Left ventricle myocardium superior (tissue), 1 donor: Measurements from ENCODE around the gene PTPRN2. TPM values are rescaled to one million over a fixed set of nuclear protein-coding genes. Genes with fewer than 3 reads are reported as not detected.
"Not testable (repeated sequence)": the region's sequence is repeated elsewhere in the genome, so short reads cannot be mapped to it uniquely, and the experiment has no call there.

Source experiments
- ATAC-seq: fragments of 200-7000 bp; cut with Tn5 transposase; one replicate; pipeline ENCODE4 v1.9.1; 2020; ENCODE audit warnings: mild to moderate bottlenecking, moderate library complexity
- DNase-seq: peaks from one replicate; pipeline ENCODE4 v3.0.0-alpha.2; 2020
- intact Hi-C: fragments of 100-400 bp; cut with micrococcal nuclease; formaldehyde crosslinking; loops from one replicate; pipeline ENCODE4 v1.11.0; 2022
- total RNA-seq: library from RNA; stranded (reverse); fragmentation: NEBNext Ultra II Directional; extraction: Animal tissue kit (Norgen Biotek cat#: 25700); gene quantifications from one replicate; pipeline ENCODE4 v1.2.1, GENCODE V29; 2021
- donor health status: DM: no; HTN: yes; CAD: no; lungs with severe emphysema.

Gene PTPRN2
- total RNA-seq, 1 donor from 2014 or later, result 1.3 TPM

DNA sequence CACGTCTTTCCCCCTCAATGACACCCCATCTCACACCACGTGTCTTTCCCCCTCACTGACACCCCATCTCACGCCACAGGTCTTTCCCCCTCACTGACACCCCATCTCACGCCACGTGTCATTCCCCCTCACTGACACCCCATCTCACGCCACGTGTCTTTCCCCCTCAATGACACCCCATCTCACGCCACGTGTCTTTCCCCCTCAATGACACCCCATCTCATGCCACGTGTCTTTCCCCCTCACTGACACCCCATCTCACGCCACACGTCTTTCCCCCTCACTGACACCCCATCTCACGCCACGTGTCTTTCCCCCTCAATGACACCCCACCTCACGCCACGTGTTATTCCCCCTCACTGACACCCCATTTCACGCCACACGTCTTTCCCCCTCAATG lies 440.2 kb downstream of the PTPRN2 start:
- ATAC-seq, intact Hi-C loops, DNase-seq: not testable (repeated sequence)

DNA sequence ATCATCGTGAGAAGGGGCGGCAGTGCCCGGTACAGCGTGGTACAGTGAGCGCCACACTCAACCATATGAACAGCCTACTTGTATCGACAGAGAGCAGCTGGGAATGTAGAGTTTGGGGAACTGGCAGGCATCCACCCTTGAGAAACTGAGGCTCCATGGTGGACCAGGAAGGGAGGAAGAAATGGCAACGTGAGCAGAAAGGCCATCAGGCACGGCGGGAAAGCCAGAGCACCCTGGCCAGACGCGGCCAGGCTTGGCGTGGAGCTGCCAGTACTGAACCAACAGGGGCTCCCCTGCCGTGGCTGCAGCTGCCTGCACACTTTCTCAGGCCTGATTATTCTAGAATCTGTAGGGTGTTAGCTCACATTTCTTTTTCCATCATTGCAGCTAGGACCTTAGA lies 442.3 kb downstream of the PTPRN2 start:
- ATAC-seq (no peak), DNase-seq (no peak)
- intact Hi-C loops, result no loop called here

- ATAC-seq, result no peak
- intact Hi-C loops, result no loop called here
- no peak for DNase-seq
Measured at GRCh38 chr7:158143196-158144120, 444.2 kb downstream of the PTPRN2 start.

DNA sequence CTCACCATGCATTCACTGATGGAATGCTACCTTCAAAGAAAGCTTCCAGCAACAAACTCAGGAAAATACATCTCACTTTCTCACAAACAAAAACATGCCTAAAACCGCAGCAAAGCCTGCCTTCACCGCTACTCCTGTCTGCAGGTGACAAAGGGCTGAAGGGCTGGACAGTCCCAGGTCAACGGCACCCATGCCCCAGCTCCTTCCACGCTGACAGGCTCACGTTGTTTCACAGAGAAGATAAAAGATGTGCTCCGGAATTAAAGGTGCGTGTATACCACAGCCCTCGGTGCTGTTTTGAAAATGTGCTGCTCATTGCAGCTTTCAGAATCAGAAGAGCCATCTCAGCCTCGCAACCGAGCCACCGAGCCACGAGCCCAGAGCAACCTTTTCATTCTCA lies 445.0 kb downstream of the PTPRN2 start:
- ATAC-seq (no peak), DNase-seq (no peak)
- intact Hi-C loops, result no loop called here

DNA sequence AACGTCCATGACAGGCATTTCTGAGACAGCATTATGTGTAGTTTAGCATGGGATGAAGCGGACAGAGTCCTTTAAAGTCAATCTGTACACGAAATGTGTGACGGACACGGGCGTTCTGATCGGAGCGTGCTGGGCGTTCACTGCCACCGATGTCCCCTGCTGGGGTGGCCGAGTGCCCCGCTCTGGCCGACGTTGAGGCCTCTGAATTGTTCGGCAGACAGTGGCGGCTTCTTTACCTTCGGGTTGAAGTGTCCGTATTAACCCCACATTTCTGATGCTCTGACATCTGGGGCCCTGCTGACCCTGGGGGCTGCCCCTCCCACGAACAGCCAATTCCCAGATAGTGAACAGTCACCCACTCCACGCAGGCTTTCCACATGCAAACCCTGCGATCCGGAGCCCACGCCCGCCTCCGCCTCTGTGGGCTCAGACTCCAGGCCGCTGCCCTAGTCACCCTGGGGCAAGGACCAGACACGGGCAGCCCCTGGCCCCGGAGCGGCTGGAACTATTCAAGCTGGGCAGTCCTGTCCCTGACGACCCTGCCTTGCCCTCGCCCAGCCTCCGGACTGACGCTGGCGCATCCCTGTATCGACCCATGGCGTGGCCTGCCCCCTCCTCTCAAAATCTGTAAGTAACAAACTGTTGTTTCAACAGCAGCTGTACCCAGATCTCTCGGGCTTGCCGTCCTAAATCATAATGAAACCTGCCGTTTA lies 445.7 kb downstream of the PTPRN2 start:
- ATAC-seq (no peak), DNase-seq (no peak)
- intact Hi-C loops, result no loop called here

DNA sequence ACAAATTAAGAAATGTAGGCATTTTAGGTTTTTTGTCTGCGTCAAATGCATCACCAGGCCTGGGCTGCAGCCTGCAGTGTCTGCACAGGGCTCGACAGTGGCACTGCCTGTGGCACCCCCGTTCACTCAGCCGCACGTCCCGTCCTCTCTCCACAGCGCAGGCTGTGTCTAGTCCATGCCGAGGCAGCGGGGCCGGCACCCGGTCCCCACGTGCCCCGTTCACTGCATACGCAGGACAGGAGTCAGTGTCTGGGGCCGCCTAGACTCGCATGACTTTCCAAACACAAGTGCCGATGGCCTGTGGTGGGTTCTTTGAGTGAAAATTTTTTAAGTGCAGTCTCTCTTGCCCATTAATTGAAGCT lies 446.4 kb downstream of the PTPRN2 start:
- ATAC-seq, result no peak
- intact Hi-C loops, result no loop called here
- DNase-seq, result no peak

DNA sequence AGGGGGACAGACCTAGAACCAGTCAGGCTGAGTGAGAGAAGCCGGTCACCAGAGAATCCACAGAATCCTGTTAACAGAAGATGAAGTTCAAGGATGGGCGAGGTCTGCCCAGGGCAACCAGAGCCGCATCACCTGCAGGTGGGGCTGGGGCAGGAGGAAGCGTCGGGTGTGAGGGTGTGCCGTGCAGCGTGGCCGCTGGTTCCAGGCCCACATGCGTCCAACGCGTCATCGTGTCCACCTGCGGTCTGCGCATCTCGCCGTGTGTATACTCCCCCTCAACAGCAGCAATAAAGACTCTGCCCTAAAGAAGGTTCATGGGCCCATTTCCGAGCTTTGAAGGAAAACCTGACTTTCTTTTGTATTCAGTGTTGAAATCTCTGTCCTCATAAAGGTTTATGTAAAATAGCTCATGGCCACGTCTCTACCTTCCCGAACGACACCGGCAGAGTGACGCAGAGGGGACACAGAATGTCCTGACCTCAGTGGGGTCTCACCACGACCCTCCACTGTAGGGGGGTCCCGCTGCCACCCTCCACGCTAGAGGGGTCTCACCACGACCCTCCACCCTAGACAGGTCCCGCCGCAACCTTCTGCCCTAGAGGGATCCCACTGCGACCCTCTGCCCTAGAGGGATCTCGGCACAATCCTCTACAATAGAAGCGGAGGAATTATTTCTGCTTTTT lies 446.9 kb downstream of the PTPRN2 start:
- intact Hi-C loops, result no loop called here
- DNase-seq (no peak), ATAC-seq (no peak)

DNA sequence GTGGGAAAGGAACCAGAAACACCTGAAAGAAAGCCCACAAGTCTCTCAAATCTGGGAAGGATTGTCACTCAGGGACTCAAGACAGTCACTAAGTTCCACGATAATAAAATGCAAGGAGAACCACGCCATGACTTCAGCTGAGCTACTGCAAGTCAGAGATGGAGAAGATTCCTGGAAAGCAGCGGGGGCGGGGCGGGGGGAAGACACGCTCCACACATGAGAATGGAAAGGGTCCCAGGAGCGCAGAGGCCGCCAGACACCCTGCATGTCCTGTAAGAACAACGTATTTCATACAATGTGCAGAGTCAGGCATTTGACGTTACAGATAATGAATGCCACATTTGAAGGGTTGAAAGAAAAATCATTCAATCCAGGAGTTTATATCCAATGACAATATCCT lies 448.1 kb downstream of the PTPRN2 start:
- DNase-seq (no peak), ATAC-seq (no peak)
- intact Hi-C loops, result no loop called here

DNA sequence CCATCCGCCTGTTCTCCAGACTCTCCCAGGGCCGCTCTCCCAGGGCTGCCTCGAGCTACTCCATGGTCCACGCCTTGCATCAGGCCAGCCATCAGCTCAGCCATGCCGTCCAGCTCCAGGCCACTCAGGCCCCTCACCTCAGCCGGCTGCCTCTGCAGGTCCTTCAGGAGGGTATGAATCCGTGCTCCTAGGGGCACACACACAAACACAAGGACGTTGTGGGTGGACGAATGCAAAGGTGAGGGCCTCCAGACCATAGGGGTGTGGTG lies 449.4 kb downstream of the PTPRN2 start:
- intact Hi-C loops, result no loop called here
- no peak for ATAC-seq
- DNase-seq, result no peak

- DNase-seq (no peak), ATAC-seq (no peak)
- intact Hi-C loops, result no loop called here
Measured at GRCh38 chr7:158137516-158138328, 449.9 kb downstream of the PTPRN2 start.

- ATAC-seq (no peak), DNase-seq (no peak)
- intact Hi-C loops, result no loop called here
Measured at GRCh38 chr7:158135931-158136330, 451.7 kb downstream of the PTPRN2 start.

DNA sequence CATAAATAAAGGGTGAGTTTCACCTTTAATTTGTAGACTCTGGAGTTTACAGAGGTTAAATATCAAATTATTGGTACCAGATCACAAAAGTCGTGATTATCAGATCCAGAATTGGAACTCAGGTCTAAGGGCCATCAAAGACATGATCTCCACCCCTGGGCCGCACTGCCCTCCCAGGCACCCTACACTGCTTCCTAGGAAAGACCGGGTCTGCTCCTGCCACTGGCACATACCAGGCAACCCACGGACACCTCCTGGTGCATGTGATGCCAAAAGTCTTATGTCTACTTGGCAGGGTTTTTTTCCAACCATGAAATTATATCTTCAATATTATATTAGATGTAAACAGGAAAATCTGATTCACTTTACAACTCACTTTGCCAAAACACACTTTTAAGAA lies 452.8 kb downstream of the PTPRN2 start:
- DNase-seq (no peak), ATAC-seq (no peak)
- intact Hi-C loops, result no loop called here

GRCh38 chr7:158133515-158134271 lies 453.9 kb downstream of the PTPRN2 start:
- intact Hi-C loops, result no loop called here
- DNase-seq, result no peak
- ATAC-seq, result no peak

GRCh38 chr7:158133057-158133456 lies 454.6 kb downstream of the PTPRN2 start:
- no peak for DNase-seq
- no peak for ATAC-seq
- intact Hi-C loops, result no loop called here

- DNase-seq, result no peak
- no peak for ATAC-seq
- intact Hi-C loops, result no loop called here
Measured at GRCh38 chr7:158130023-158130409, 457.6 kb downstream of the PTPRN2 start.

- no peak for ATAC-seq
- DNase-seq, result no peak
- intact Hi-C loops, result no loop called here
Measured at GRCh38 chr7:158129037-158130022, 458.3 kb downstream of the PTPRN2 start.

DNA sequence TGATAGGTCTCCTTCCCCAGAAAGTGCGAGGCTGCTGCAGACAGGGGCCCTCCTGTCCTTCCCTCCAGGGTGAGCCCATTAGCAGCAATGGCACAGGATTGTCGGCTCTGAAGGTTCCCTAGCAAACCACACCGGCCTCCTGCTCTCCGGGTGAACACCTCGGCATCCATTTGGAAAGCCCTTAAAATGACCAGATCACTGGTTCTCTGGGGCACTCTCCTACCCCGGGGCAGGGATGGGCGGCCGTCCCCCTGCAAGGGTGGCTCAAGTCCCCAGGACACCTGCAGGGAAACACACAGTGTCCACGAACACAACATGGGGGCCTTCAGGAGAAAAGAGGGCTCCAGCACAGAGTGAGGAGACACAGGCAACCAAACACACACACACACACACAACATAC lies 459.1 kb downstream of the PTPRN2 start:
- intact Hi-C loops, result no loop called here
- DNase-seq (no peak), ATAC-seq (no peak)

GRCh38 chr7:158127241-158127640 lies 460.4 kb downstream of the PTPRN2 start:
- intact Hi-C loops, result no loop called here
- ATAC-seq (no peak), DNase-seq (no peak)
